ENCODE data around the gene SLC25A2. TPM values are rescaled to one million over a fixed set of nuclear protein-coding genes. Genes with fewer than 3 reads are reported as not detected.

SLC25A2 gene
- total and polyA plus RNA-seq, 10 of the 15 experiments (the other 5 are each of a cell fraction or from before 2014, with no cell fraction given): 0.09 to 0.44 (median 0.24) TPM; not detected in 6

GRCh38 chr5:141343242-141343952, 39.5 kb upstream of the SLC25A2 start, which contains the start of gene PCDHGA3 (continued):
- no peak for TF ChIP-seq LARP7 (IDR thresholded peaks at IDR 0.05)
- TF ChIP-seq, protein P1, sequence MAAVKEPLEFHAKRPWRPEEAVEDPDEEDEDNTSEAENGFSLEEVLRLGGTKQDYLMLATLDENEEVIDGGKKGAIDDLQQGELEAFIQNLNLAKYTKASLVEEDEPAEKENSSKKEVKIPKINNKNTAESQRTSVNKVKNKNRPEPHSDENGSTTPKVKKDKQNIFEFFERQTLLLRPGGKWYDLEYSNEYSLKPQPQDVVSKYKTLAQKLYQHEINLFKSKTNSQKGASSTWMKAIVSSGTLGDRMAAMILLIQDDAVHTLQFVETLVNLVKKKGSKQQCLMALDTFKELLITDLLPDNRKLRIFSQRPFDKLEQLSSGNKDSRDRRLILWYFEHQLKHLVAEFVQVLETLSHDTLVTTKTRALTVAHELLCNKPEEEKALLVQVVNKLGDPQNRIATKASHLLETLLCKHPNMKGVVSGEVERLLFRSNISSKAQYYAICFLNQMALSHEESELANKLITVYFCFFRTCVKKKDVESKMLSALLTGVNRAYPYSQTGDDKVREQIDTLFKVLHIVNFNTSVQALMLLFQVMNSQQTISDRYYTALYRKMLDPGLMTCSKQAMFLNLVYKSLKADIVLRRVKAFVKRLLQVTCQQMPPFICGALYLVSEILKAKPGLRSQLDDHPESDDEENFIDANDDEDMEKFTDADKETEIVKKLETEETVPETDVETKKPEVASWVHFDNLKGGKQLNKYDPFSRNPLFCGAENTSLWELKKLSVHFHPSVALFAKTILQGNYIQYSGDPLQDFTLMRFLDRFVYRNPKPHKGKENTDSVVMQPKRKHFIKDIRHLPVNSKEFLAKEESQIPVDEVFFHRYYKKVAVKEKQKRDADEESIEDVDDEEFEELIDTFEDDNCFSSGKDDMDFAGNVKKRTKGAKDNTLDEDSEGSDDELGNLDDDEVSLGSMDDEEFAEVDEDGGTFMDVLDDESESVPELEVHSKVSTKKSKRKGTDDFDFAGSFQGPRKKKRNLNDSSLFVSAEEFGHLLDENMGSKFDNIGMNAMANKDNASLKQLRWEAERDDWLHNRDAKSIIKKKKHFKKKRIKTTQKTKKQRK (IDR thresholded peaks at IDR 0.05; ENCODE audit: low read depth, low read length): no peak
- TF ChIP-seq CEBPB (IDR thresholded peaks at IDR 0.05; ENCODE audit: borderline replicate concordance in 1 of 2, low read depth in 2 of 2, low read length in 2 of 2): no peak
- TF ChIP-seq JUNB (IDR thresholded peaks at IDR 0.05): no peak
- TF ChIP-seq YY1 (IDR thresholded peaks at IDR 0.05; ENCODE audit: low read depth, low read length): peak; percentile 48; the same call in 1 of the 2 replicates

- ChIA-PET CTCF (interaction anchor here (0.7 to 1.6 kb wide), 2 partner anchors 22 to 205 kb away, joined by 3 to 5 read pairs; partner anchors contain the start of gene TAF7), SMC1A (ENCODE audit: uncharacterized antibody, unreplicated experiment) (no interaction called here), POLR2A (interaction anchor here (0.5 kb wide), 1 partner anchor 619 kb away, joined by 4 read pairs; no protein-coding TSS in a partner anchor), RAD21 (ENCODE audit: unreplicated experiment) (no interaction called here)
- in situ Hi-C loops (cut with MboI): no loop called here
- no peaks in the 10 kb centered on the region for H3K4me1 ChIP-seq (ENCODE audit: control insufficient read depth, insufficient read depth, low read length)
- H3K9ac ChIP-seq (ENCODE audit: control insufficient read depth, insufficient read depth, low read length): no peak overlapping the region
- no peak overlapping the region for H3K4me2 ChIP-seq (ENCODE audit: control insufficient read depth, insufficient read depth)
- peaks cover 2% of the 10 kb centered on the region; the same call in 2 of the 3 replicates for H3K9me3 ChIP-seq (replicated peaks; ENCODE audit: control insufficient read depth, insufficient read depth, low read length)
- no peaks in the 10 kb centered on the region for H4K20me1 ChIP-seq (ENCODE audit: control insufficient read depth, insufficient read depth)
- no peak for ATAC-seq
- no peaks in the 10 kb centered on the region for H3K27me3 ChIP-seq (replicated peaks in 1 of 2; ENCODE audit: control insufficient read depth in 2 of 2, insufficient read depth in 2 of 2, low read length in 1 of 2)
- no peaks in the 10 kb centered on the region for H3K79me2 ChIP-seq (ENCODE audit: control insufficient read depth, insufficient read depth, low read length)
- H3K36me3 ChIP-seq (ENCODE audit: control insufficient read depth in 2 of 2, insufficient read depth in 2 of 2, low read length in 1 of 2): no peaks in the 10 kb centered on the region
- FAIRE-seq: no peak
- no peak overlapping the region for H2AFZ ChIP-seq (ENCODE audit: control insufficient read depth, low read depth, low read length)
- WGBS (ENCODE audit: insufficient coverage, insufficient replicate concordance, low lambda C conversion rate, missing lambda C conversion rate): 0% methylated on average over 1 of the region's 1 CpG
- DNase-seq (ENCODE audit: low read depth, low spot score): no peak
- no peak overlapping the region for H3K4me3 ChIP-seq
- H3K27ac ChIP-seq (ENCODE audit: control insufficient read depth, insufficient read depth): no peak overlapping the region
- intact Hi-C loops (cut with micrococcal nuclease; ENCODE audit: unreplicated experiment): no loop called here
- no TSS peak for BruUV-seq (replicated peaks)
- TF ChIP-seq, protein P2, sequence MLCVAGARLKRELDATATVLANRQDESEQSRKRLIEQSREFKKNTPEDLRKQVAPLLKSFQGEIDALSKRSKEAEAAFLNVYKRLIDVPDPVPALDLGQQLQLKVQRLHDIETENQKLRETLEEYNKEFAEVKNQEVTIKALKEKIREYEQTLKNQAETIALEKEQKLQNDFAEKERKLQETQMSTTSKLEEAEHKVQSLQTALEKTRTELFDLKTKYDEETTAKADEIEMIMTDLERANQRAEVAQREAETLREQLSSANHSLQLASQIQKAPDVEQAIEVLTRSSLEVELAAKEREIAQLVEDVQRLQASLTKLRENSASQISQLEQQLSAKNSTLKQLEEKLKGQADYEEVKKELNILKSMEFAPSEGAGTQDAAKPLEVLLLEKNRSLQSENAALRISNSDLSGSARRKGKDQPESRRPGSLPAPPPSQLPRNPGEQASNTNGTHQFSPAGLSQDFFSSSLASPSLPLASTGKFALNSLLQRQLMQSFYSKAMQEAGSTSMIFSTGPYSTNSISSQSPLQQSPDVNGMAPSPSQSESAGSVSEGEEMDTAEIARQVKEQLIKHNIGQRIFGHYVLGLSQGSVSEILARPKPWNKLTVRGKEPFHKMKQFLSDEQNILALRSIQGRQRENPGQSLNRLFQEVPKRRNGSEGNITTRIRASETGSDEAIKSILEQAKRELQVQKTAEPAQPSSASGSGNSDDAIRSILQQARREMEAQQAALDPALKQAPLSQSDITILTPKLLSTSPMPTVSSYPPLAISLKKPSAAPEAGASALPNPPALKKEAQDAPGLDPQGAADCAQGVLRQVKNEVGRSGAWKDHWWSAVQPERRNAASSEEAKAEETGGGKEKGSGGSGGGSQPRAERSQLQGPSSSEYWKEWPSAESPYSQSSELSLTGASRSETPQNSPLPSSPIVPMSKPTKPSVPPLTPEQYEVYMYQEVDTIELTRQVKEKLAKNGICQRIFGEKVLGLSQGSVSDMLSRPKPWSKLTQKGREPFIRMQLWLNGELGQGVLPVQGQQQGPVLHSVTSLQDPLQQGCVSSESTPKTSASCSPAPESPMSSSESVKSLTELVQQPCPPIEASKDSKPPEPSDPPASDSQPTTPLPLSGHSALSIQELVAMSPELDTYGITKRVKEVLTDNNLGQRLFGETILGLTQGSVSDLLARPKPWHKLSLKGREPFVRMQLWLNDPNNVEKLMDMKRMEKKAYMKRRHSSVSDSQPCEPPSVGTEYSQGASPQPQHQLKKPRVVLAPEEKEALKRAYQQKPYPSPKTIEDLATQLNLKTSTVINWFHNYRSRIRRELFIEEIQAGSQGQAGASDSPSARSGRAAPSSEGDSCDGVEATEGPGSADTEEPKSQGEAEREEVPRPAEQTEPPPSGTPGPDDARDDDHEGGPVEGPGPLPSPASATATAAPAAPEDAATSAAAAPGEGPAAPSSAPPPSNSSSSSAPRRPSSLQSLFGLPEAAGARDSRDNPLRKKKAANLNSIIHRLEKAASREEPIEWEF (IDR thresholded peaks at IDR 0.05; ENCODE audit: insufficient replicate concordance, low read depth, low read length): no peak
- TF ChIP-seq NR2C1 (IDR thresholded peaks at IDR 0.05) (no peak), IKZF1 (conservative IDR thresholded peaks at IDR 0.05) (no peak), KLF5 (IDR thresholded peaks at IDR 0.05; ENCODE audit: partially characterized antibody) (no peak), ETV6 (conservative IDR thresholded peaks at IDR 0.05 in 1 of 2, IDR thresholded peaks at IDR 0.05 in 1 of 2; ENCODE audit: borderline replicate concordance in 1 of 2, low read depth in 1 of 2) (no peak), ATF2 (IDR thresholded peaks at IDR 0.05; ENCODE audit: low read length) (no peak), RAD21 (IDR thresholded peaks at IDR 0.05; ENCODE audit: insufficient read depth, low read depth, low read length) (no peak)
These were observed 38.9 kb upstream of the SLC25A2 start for GRCh38 chr5:141342773-141343172.
